HG02642 (cell line): Measurements from ENCODE around the gene PKN2.
"Not testable (repeated sequence)": the region's sequence is repeated elsewhere in the genome, so short reads cannot be mapped to it uniquely, and the experiment has no call there.

ENCODE experiments used
- ATAC-seq: cut with Tn5 transposase; IDR thresholded peaks from one replicate; pipeline ENCODE4 v1.9.1; 2021; ENCODE audit warnings: mild to moderate bottlenecking; ENCODE audit not compliant: unreplicated experiment, poor library complexity

PKN2 gene

DNA sequence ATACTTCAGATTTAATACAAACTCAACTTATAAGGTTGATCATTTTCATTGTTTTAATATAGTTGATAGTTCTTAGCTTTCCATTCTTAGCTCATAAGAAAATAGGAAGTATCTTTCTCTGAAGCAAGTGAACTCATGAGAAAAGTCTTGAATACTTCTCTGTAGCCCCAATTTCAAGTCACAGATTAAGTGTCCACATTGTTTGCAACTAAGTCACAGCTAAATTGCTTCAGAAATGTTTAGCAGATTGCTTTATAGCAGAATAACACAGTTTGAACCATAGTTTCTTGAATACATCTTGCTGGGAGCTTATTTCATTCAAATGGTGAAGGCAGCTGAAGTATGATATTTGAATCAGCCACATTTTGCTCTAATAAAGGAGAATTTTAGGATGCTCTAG lies 10.6 kb upstream of the PKN2 start:
- ATAC-seq: no peak

DNA sequence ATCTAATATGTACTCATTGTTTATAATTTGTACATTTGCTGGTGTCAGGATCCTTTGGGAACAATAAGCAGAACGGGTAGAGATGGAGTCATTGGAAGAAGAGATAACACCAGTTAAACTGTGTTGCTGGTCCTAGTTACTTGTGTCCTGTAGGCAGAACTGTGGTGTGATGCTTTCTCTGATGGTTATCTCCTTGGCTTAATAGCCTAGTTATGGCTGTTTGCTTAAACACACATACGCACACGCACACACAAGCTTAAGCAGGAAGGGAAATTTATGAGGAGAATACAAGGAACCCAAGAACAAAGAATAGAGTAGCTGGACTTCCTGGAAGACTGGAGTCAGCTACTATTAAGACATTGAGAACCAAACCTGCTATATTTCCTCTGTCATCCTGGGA lies 5.7 kb upstream of the PKN2 start:
- ATAC-seq: no peak

DNA sequence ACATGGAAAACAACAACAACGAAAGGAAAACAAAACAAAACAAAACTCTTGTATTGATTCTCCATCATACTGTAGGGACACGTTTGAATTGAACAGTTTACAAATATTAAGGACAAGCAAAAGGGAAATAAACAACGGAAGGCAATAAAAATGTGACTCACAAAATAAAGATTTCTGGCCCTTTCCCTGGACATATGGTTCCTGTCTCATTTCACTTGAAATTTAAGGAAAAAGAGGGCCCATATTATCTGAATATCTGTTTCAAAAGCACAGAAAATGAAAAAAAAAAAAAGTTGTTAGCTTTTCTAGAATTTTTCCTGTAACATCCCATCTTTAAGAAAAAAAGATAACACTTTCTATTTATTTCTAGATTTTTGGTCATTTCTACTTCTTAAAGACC lies 3.6 kb upstream of the PKN2 start:
- ATAC-seq: no peak

DNA sequence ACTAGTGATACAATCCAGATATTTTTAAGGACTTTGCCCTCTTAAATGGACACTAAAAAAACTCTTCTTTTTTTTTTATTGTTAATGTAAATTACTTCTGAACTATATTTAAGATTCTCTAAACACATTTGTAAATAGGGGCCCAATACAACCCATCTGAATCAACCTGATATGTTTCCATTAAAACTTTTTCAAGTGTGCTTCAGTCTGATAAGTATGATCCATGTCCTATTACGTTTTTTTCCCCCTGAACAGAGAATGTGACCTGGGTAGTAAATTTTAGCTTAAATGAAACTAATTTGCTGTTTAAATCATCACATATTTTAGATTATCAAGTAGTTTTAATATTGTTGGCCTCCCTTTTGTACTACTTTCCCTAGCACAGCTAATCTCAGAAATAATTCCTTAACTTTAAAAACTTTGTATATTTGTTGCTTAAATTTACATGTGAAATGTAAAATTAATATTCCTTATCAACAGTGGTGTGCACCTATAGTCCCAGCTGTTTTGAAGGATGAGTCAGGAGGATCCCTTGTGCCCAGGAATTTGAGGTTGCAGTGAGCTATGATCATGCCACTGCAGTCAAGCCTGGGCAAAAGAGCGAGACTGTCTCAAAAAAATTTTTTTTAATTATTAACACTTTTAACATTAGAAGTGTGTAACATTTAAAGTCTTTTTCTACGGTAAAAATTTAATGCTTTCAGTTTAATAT lies 3.0 kb upstream of the PKN2 start:
- ATAC-seq: no peak

DNA sequence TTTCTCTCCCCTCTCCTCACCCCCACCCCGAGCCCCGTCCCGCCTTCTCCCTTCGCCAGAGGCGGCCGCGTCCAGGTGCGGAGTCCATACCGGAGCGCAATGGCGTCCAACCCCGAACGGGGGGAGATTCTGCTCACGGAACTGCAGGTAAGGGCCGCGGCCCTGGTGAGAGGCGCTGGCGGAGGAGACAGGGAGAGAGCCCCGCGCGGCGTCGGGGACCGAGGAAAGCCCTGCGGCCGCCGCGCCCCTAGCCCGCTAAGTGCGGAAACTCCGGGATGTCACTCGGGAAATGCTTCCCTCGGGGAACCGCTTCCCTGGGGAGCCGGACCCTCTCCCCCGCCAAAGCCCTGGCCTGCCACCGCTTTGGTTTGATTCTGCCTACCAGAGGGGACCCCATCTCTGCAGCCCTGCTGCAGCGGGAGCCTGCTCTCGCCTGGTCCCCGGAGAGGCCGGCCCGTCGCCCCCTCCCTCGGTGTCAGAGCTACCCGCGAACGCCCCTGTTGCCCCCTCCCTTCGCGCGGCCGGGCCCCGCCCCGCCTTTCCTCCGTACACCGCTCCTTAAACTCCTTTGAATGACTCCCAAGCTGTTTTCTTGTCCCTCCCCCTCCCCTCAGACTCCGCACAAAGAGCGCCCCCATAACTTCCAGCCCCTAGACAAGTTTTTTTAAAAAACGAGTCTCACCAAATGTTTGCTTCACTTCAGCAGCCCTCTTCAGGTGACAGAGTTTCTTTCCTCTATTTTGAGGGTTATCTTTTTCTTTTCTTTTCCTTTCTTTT lies 597 bp downstream of the PKN2 start:
- ATAC-seq: peak; percentile 47

DNA sequence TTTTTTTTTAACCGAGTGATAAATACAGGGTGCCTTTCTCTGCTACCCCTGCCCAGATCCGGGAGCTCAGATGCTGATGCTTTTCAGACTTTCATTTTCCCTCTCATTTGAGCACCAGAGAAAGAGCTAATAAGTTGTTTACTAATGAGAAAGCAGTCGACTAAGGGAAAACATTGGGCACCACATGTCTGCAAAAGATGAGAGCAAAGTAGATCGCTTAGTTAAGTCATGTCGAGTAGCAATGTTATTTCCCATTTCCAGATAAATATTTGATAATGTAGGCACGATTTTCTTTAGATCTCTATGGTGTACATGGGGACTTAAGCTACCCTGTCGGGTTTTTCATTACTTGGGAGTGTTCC lies 1.2 kb downstream of the PKN2 start:
- ATAC-seq: no peak

DNA sequence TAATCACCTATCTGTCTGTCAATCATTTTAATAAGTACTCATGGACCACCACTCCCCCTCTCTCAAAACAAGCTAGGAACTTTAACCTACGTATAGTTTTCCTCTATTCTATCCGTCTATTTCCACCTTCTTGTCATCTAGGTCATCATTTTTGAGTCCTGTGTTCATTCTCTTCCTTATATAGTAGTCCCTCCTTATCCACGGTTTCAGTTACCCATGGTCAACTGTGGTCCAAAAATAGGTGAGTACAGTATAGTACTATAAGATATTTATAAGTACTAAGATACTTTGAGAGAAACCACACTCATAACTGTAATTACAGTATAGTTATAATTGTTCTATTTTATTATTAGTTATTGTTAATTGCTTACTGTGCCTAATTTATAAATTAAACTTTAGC lies 7.5 kb downstream of the PKN2 start:
- ATAC-seq: no peak

DNA sequence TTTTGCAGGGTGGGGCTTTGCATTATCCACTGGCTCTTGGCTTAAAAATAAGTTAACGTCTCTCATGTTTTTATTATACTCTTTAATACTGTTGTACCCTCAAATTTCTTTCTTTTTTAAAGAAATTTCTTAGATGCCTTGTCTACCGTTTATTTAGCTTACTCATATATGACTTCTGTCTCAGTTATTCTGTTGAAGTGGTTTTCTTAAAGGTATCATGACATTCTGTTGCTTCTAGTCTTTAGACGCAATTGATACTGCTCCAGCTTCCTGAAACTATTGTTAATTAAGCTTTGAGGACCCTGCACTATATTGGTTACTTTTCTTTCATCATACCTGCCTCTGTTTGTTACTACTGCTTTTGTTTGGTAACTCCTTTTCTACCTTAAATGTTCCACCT lies 11.7 kb downstream of the PKN2 start:
- ATAC-seq: no peak

DNA sequence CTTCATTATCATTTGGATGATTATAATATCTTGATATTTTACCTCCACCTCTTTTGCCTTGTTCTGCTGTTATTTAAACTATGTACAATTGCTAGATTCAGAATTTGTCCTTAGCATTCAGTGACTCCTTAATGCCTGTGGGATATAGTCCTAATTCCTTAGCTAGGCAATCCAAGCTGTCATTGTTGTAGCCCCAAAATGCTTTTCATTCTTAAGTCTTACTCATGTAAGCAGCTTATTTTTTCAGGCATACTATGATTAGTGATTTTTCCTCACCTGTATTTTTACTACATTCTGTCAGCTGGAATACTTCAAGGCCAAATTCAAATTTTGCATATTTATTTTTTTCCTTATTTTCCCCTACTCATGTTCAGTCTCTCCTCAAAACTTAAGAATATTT lies 13.4 kb downstream of the PKN2 start:
- ATAC-seq: no peak

DNA sequence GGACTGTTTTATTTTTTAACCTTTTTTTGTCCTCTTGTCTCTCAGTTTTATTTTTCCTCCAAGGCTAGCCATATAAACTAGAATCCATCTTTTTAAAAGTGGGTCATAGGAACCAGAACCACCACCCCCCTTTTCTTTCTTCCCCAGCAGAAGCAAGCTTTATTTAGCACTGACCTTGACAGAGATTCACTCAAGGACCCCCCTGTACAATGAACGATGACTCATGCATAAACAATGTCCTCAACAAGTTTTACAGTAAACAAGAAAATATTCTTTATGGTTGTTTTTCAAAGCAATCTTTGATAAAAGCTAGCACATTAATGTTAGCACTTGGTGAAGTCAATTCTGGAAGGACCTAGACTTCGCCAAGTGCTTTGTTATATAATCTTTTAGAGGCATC lies 14.1 kb downstream of the PKN2 start:
- no peak for ATAC-seq

DNA sequence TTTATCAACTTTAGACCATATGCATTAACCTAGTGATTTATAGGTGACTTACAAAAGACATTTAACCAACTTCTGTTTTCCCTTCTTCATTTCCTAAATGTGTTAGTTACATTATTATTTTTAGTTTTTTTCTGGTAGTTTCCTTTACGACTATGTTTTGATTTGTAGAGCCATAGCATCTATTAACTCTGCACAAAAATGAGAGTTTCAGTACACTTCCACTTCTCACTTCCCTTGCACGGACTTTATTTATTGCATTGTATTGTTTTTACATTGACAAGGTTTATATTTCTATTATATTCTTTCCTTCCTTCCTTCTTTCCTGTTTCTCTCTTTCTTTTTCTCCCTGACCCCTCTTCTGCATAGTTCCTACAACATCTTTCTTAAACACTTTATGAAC lies 14.7 kb downstream of the PKN2 start:
- ATAC-seq: no peak

DNA sequence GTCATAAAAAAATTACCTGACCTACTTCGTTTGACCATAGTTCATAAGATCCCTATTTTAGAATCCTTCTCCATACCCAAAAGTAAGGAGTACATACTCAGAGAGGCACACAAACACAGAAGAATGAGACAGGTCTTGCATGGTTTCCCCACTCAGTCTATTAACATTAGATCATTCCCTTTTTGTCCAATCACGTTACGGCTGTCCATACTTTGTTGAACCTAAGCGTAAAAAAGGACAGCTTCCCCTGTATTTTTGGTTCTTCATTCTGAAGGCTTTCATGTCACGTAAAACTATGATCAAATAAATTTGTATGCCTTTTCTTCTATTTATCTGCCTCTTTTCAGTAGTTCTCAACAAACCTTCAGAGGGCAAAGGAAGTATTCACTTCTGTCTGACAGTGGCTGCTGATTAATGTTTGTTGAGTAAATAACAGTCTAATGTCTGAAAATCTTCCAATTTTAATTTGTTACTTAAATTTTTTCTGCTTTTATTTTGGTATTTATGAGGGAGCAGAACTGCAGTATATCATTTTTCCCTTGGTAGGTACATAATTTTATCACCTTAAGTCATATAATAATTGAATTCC lies 16.4 kb downstream of the PKN2 start:
- ATAC-seq: no peak

DNA sequence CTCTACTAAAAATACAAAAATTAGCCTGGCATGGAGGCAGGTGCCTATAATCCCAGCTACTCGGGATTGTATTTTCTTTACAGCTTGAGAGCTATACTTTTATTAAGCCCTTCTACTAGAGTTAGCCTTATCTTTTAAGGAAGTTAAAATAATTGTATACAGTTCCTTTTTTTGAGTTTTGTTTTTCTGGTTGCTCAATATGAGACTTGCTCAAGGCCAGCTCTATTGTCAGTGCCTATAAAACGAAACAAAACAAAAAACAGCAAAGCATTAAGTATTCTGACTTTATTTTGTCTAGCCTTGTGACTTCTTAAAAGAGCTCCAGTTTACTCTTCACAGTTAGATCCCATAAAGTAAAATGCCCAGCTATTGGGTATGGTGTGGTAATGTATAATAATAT lies 17.2 kb downstream of the PKN2 start:
- peak; percentile 84 for ATAC-seq

DNA sequence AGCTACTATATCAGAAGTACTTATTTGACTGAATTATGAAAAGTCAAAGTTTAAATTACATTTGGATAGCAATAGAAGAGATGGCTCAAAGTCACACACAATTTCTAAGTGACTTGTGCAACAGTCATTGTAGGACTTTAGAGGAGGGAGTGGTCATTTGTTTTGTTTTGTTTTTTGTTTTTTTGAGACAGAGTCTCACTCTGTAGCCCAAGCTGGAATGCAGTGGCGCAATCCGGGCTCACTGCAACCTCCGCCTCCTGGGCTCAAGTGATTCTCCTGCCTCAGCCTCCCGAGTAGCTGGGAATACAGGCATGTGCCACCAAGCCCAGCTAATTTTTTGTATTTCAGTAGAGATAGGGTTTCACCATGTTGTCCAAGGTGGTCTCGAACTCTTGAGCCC lies 17.7 kb downstream of the PKN2 start:
- not testable (repeated sequence) for ATAC-seq

DNA sequence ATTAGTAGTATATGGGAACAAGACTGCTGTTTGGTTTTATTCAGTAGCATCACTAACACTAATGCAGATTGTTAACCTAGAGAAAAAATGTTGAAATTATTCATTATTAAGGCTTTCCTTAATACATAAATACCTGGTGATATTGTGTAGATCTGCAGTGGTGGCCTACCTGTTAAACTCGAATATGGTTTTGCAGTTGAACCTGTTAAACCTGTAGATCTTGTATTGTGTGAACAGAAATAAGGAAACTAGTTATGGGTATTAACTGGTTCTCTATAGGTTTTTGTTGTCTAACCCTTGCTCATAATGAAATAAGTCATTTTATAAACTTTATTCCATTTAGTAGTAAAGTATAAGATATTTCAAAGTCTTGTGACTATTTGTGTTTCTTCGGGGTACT lies 23.9 kb downstream of the PKN2 start:
- no peak for ATAC-seq

DNA sequence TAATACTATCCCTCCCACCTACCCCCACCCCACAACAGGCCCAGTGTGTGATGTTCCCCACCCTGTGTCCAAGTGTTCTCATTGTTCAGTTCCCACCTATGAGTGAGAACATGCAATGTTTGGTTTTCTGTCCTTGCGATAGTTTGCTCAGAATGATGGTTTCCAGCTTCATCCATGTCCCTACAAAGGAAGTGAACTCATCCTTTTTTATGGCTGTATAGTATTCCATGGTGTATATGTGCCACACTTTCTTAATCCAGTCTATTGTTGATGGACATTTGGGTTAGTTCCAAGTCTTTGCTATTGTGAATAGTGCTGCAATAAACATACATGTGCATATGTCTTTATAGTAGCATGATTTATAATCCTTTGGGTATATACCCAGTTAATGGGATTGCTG lies 28.8 kb downstream of the PKN2 start:
- not testable (repeated sequence) for ATAC-seq

DNA sequence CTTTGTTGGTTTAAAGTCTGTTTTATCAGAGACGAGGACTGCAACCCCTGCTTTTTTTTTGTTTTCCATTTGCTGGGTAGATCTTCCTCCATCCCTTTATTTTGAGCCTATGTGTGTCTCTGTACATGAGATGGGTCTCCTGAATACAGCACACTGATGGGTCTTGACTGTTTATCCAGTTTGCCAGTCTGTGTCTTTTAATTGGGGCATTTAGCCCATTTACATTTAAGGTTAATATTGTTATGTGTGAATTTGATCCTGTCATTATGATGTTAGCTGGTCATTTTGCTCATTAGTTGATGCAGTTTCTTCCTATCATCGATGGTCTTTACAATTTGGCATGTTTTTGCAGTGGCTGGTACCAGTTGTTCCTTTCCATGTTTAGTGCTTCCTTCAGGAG lies 32.5 kb downstream of the PKN2 start:
- ATAC-seq: not testable (repeated sequence)

DNA sequence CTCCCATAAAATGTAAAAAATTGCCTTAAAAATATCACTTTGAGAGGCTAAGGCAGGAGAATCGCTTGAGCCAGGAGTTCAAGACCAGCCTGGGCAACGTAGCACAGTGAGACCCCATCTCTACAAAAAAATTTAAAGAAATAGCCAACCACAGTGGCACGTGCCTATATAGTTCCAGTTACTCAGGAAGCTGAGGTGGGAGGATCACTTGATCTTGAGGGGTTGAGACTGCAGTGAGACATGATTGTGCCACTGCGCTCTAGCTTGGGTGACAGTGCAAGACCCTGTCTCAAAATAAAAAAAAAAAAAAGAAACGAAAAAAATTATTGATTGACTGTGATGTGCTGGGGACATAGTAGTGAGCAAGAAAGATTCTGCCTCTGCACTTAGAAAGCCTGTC lies 38.4 kb downstream of the PKN2 start:
- no peak for ATAC-seq

DNA sequence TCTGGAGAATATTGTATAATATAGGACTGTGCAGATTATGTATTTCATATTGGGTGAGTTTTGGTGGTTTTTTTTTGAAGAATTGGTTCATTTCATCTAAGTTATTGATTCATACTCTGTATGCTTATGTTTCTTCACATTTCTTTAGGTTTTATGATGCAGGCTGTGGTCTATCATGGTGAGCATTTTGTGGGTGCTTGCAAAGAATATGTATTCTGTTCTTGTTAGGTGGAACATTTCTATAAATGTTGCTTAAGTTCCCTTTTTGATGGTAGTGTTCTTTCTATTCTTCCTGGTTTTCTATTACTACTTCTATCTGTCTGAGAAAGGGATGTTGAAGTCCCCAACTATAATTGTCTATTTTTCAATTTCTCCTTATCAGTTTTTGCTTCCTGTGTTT lies 42.6 kb downstream of the PKN2 start:
- no peak for ATAC-seq

DNA sequence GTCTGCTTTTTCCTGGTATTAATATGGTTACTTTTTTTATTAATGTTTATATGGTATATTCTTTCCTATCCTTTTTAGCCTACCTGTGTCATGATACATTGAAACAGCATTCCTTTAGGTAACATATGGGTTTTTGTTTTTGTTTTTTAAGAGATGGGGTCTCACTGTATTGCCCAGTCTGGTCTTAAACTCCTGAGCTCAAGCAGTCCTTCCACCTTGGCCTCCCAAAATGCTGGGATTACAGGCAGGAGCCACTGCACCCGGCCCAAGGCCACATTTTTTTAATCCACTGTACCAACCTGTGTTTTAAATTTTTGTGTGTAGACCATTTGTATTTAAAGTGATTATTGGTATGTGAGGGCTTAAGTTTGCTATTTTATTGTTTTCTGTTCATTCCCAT lies 43.1 kb downstream of the PKN2 start:
- ATAC-seq: no peak

DNA sequence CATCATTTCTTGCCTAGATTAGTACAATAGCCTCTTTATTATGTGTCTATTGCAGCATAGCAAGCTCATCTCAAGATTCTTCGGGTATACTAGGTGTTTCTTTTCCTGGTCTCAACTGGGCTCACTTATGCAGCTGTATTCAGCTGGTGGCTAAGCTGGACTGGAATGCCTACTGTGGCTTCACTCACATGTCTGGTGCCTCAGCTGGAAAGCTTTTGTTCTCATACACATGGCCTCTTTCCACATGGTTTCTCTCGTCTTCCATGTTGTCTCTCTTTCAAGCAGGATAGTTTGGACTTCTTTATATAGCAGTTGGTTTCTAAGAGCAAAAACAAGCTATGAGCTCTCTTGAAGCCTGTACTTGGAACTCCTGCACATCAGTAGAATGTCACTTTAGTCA lies 45.2 kb downstream of the PKN2 start:
- no peak for ATAC-seq
